Measurements from ENCODE around the gene CCDC14. TPM values are rescaled to one million over a fixed set of nuclear protein-coding genes. Genes with fewer than 3 reads are reported as not detected.

Gene CCDC14
- total RNA-seq, 1 experiment from 2014 or later, result 62.5 TPM

DNA sequence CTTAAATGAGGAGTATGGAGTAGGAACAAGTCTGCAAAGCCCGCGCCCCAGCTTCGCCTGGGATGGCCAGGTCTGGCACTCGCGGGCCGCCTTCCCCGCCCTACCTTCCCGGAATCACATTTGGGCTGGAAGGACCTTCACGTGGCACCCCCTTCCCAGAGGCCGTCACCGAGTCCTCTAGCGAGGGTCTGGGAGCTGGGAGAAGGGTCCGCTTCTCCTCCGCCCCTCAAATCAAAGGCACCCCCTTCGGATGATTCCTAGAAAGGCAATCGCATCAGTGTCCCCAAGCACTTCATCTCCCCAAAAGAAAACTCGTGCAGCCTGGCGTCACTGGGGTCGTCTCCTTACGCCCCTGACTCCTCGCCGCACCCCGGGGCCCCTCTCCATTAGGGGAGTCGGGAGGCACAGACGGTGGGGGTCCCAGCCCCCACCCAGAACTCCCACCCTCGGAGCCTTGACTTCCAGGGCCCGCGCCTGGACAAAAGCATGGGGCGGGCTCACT lies 77.3 kb downstream of the CCDC14 start:
- Histone ChIP-seq H3K79me1 (ENCODE audit: insufficient read depth, low read depth, low read length, poor library complexity, severe bottlenecking) (no peaks in the 10 kb centered on the region), H3K4ac (ENCODE audit: low read depth, low read length) (no peak overlapping the region), H3K18ac (ENCODE audit: insufficient read length, low read depth, low read length) (peak overlapping the region; percentile 62), H3K9ac (ENCODE audit: extremely low read depth, insufficient read length, low read length) (peak overlapping the region; percentile 39), H4K91ac (ENCODE audit: insufficient read length, low read depth, low read length) (no peak overlapping the region), H3K27me3 (ENCODE audit: insufficient read depth, low read length) (peaks cover 4% of the 10 kb centered on the region; the same call in 1 of the 2 replicates), H2BK12ac (ENCODE audit: insufficient read length, low read depth, low read length) (no peak overlapping the region), H3T11ph (ENCODE audit: low read length) (no peak overlapping the region), H3K23ac (ENCODE audit: insufficient read length, low read depth, low read length) (no peak overlapping the region), H2BK15ac (ENCODE audit: low read depth, low read length) (no peak overlapping the region), H2AFZ (ENCODE audit: low read length) (no peak overlapping the region), H3K79me2 (ENCODE audit: insufficient read depth, low read length) (no peaks in the 10 kb centered on the region), H3K56ac (ENCODE audit: insufficient read length, low read depth, low read length) (no peak overlapping the region), H2BK5ac (ENCODE audit: insufficient read length, low read length) (no peak overlapping the region), H2BK120ac (ENCODE audit: low read depth, low read length, poor library complexity, severe bottlenecking) (no peak overlapping the region), H4K5ac (ENCODE audit: insufficient read length, low read depth, low read length) (no peak overlapping the region), H2AK5ac (ENCODE audit: insufficient read length, low read length) (no peak overlapping the region), H3K27ac (ENCODE audit: insufficient read length, low read depth, low read length) (no peak overlapping the region), H3K4me1 (ENCODE audit: insufficient read depth, low read length) (no peaks in the 10 kb centered on the region), H4K20me1 (ENCODE audit: control insufficient read depth, insufficient read depth, insufficient read length) (no peaks in the 10 kb centered on the region), H3K9me3 (ENCODE audit: control insufficient read depth, low read depth, low read length) (no peaks in the 10 kb centered on the region), H3K4me2 (ENCODE audit: insufficient read depth, insufficient read length, low read length) (peak overlapping the region; percentile 65), H3K14ac (ENCODE audit: insufficient read depth, low read length) (peak overlapping the region; percentile 87), H2BK20ac (ENCODE audit: low read depth, low read length, poor library complexity, severe bottlenecking) (no peak overlapping the region), H3K23me2 (ENCODE audit: insufficient read length, low read depth, low read length, poor library complexity, severe bottlenecking) (peaks cover 13% of the 10 kb centered on the region), H4K8ac (replicated peaks; ENCODE audit: insufficient read length, low read depth, low read length) (no peak overlapping the region)
- Mint-ChIP-seq H3K27me3 (ENCODE audit: low read depth) (peaks cover 32% of the 10 kb centered on the region), H3K9me3 (peaks cover 7 to 14% of the 10 kb centered on the region in 2 experiments), H3K36me3 (ENCODE audit: insufficient read depth in 1 of 3, low read depth in 3 of 3) (peaks cover 0 to 10% (median 2%) of the 10 kb centered on the region in 3 experiments; a peak in 3 of 7 replicates), H3K27ac (peak overlapping the region in 1 of 3 experiments; percentile 55; a peak in 1 of 7 replicates), H3K4me3 (peak overlapping the region; percentile 74 to 87), H3K4me1 (peaks cover 21 to 26% of the 10 kb centered on the region in 2 experiments)
- TF ChIP-seq, protein P1, sequence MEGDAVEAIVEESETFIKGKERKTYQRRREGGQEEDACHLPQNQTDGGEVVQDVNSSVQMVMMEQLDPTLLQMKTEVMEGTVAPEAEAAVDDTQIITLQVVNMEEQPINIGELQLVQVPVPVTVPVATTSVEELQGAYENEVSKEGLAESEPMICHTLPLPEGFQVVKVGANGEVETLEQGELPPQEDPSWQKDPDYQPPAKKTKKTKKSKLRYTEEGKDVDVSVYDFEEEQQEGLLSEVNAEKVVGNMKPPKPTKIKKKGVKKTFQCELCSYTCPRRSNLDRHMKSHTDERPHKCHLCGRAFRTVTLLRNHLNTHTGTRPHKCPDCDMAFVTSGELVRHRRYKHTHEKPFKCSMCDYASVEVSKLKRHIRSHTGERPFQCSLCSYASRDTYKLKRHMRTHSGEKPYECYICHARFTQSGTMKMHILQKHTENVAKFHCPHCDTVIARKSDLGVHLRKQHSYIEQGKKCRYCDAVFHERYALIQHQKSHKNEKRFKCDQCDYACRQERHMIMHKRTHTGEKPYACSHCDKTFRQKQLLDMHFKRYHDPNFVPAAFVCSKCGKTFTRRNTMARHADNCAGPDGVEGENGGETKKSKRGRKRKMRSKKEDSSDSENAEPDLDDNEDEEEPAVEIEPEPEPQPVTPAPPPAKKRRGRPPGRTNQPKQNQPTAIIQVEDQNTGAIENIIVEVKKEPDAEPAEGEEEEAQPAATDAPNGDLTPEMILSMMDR (conservative IDR thresholded peaks at IDR 0.05), result no peak
- no CpG with 5 or more reads among the region's 29 CpGs for WGBS (ENCODE audit: extremely low coverage, insufficient read length, low lambda C conversion rate)
- DNase-seq, result peak; percentile 51

All from H9 (cell line).